IPS-20b (cell line): Measurements from ENCODE around the gene MAN2A1.
"Not testable (repeated sequence)": the region's sequence is repeated elsewhere in the genome, so short reads cannot be mapped to it uniquely, and the experiment has no call there.

Experiments used
- H3K27ac ChIP-seq: one replicate; pipeline ENCODE4 v1.5.1; 2013; ENCODE audit warnings: low read length
- H3K27me3 ChIP-seq: 2 replicates; pipeline ENCODE4 v1.6.1; 2013; ENCODE audit warnings: mild to moderate bottlenecking, low read length, inconsistent platforms; ENCODE audit not compliant: insufficient read depth
- H3K36me3 ChIP-seq: 2 replicates; pipeline ENCODE4 v1.6.1; 2013; ENCODE audit warnings: low read depth, mild to moderate bottlenecking, inconsistent platforms, low read length, moderate library complexity; ENCODE audit not compliant: insufficient read depth
- H3K4me1 ChIP-seq: 2 replicates; pipeline ENCODE4 v1.6.1; 2013; ENCODE audit warnings: mild to moderate bottlenecking, control low read depth, inconsistent platforms, low read length, moderate library complexity; ENCODE audit not compliant: insufficient read depth
- H3K4me3 ChIP-seq: 2 replicates; pipeline ENCODE4 v1.5.1; 2013; ENCODE audit warnings: mild to moderate bottlenecking, low read length, inconsistent platforms
- H3K9ac ChIP-seq: 2 replicates; pipeline ENCODE4 v1.6.1; 2013; ENCODE audit warnings: low read depth, mild to moderate bottlenecking, inconsistent platforms, low read length, moderate library complexity
- H3K9me3 ChIP-seq: 2 replicates; pipeline ENCODE4 v1.6.1; 2013; ENCODE audit warnings: mild to moderate bottlenecking, low read depth, low read length, inconsistent platforms; ENCODE audit not compliant: insufficient read depth

MAN2A1 gene

GRCh38 chr5:109878887-109879286 lies 189.2 kb downstream of the MAN2A1 start:
- no peaks in the 10 kb centered on the region for H3K4me1 ChIP-seq
- no peak overlapping the region for H3K9ac ChIP-seq
- no peak overlapping the region for H3K27ac ChIP-seq
- H3K36me3 ChIP-seq = no peaks in the 10 kb centered on the region
- no peaks in the 10 kb centered on the region for H3K9me3 ChIP-seq
- H3K4me3 ChIP-seq = no peak overlapping the region
- no peaks in the 10 kb centered on the region for H3K27me3 ChIP-seq

DNA sequence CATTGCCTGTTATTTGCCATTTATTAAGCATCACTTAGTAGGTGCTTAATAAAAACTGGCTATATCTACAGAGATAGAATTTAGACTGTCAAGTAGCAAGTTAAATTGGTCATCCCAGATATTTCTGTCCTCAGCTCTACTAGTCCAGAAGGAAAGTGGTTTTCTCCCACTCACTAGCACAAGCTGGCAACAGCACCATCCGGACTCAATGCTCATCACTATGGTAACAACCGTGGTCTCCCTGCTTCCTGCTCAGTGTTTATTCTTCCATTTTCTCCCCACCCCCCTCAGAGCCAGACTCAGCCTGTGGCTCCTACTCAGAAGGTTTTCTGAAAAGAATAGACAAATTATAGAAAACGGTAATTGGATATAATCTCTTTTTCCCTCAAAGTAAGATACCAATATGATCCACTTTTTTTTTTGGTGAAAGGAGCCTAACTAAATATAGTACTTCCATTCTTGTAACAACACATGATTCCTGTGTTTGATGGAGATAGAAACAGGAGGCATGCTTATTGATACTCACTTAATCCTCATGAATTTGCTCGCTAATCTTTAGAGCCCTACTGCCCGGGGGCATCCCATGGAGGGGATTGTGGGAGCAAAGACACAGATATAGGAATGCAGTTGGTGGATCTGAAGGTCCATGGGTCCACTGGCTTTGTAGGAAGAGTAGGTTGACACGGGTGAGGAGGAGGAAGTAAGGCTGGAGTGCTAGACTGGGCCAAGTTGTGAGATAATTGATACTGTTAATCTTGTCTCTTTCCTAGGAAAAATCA lies 191.4 kb downstream of the MAN2A1 start:
- no peaks in the 10 kb centered on the region for H3K9me3 ChIP-seq

GRCh38 chr5:109882546-109882945 lies 192.8 kb downstream of the MAN2A1 start:
- Histone ChIP-seq H3K27me3 (no peaks in the 10 kb centered on the region), H3K27ac (no peak overlapping the region), H3K36me3 (no peaks in the 10 kb centered on the region), H3K4me3 (no peak overlapping the region), H3K9me3 (no peaks in the 10 kb centered on the region), H3K4me1 (no peaks in the 10 kb centered on the region), H3K9ac (no peak overlapping the region)

More for the DNA sequence above, 191.4 kb downstream of the MAN2A1 start:
- Histone ChIP-seq H3K36me3 (no peaks in the 10 kb centered on the region), H3K27ac (no peak overlapping the region), H3K4me3 (no peak overlapping the region), H3K9ac (no peak overlapping the region), H3K27me3 (no peaks in the 10 kb centered on the region), H3K4me1 (no peaks in the 10 kb centered on the region)

GRCh38 chr5:109884676-109885075 lies 194.9 kb downstream of the MAN2A1 start:
- no peak overlapping the region for H3K4me3 ChIP-seq
- H3K36me3 ChIP-seq = no peaks in the 10 kb centered on the region
- H3K4me1 ChIP-seq = no peaks in the 10 kb centered on the region
- no peaks in the 10 kb centered on the region for H3K9me3 ChIP-seq
- no peak overlapping the region for H3K27ac ChIP-seq
- no peaks in the 10 kb centered on the region for H3K27me3 ChIP-seq
- no peak overlapping the region for H3K9ac ChIP-seq

GRCh38 chr5:109885205-109885604 lies 195.5 kb downstream of the MAN2A1 start:
- Histone ChIP-seq H3K9me3 (no peaks in the 10 kb centered on the region), H3K4me1 (no peaks in the 10 kb centered on the region), H3K27me3 (no peaks in the 10 kb centered on the region)

DNA sequence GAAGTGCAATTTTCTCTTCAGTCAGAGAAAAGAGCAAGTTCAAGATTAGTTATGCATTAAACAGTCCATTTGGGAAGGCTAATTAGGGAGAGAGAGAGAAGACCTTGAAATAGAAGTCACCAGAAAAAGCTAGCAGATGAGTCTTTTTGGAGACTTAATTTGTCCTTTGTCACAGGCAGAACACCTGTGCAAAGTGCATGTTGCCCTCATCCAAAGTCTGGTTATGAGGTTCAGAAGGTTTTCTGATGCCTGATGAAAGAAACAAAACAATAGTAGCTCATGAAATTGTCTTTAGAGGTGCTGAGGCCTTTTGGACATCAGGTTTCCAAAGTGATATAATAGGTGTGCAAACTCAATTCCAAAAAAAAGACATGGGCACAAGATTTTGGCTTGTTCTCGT lies 199.3 kb downstream of the MAN2A1 start:
- Histone ChIP-seq H3K36me3 (no peaks in the 10 kb centered on the region), H3K9ac (no peak overlapping the region), H3K27ac (no peak overlapping the region), H3K4me1 (no peaks in the 10 kb centered on the region), H3K27me3 (no peaks in the 10 kb centered on the region), H3K4me3 (no peak overlapping the region), H3K9me3 (no peaks in the 10 kb centered on the region)

More at GRCh38 chr5:109885205-109885604, 195.5 kb downstream of the MAN2A1 start:
- Histone ChIP-seq H3K4me3 (no peak overlapping the region), H3K36me3 (no peaks in the 10 kb centered on the region), H3K27ac (no peak overlapping the region), H3K9ac (no peak overlapping the region)

- H3K36me3 ChIP-seq, H3K4me1 ChIP-seq, H3K9me3 ChIP-seq, H3K27ac ChIP-seq, H3K9ac ChIP-seq, H3K4me3 ChIP-seq, H3K27me3 ChIP-seq: not testable (repeated sequence)
Observed at GRCh38 chr5:109893271-109893670, 203.5 kb downstream of the MAN2A1 start.

DNA sequence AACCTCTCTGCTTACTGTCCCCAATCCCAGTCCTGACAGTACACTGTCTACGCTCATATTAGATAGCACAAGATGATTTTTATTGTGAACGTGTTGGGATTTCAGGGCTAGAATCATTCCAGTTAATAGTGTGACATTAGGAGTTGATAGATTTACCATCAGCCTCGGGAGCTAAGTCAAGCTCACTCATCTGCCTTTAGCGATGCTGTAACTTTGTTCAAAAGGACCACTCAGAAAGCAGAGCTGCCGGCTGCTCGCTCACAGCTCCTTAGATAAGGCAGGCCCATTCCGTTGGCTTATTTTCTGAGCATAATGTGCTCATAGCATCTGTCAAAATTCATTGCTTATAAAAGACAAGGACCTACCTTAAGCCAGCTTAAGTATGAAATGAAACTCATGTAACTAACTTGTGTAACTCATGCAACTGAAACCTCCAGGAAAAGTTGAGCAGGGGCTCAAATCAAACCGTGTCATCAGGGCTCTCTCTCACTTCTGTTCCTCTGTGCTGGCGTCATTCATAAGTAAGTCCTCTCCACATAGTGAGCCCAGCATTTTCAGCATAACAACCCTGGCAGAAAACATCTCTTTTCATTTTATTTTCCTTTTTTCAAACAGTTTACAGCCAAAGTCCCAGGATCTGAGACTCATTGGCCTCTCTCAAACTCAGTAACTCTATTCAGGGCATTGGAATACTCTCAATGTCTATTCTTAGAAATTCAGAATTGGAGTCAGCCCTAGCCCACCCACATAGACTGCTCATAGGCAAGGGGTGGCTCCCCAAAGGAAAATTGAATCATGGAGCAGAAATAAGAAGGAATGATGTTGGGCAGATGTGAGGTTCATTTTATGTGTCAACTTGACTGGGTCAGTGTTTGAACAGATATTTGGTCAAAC lies 208.8 kb downstream of the MAN2A1 start:
- Histone ChIP-seq H3K27ac (no peak overlapping the region), H3K4me3 (no peak overlapping the region), H3K36me3 (no peaks in the 10 kb centered on the region), H3K9ac (no peak overlapping the region), H3K27me3 (no peaks in the 10 kb centered on the region), H3K4me1 (no peaks in the 10 kb centered on the region), H3K9me3 (peaks cover 5% of the 10 kb centered on the region; the same call in 1 of the 2 replicates)

GRCh38 chr5:109899163-109899535 lies 209.4 kb downstream of the MAN2A1 start:
- no peak overlapping the region for H3K4me3 ChIP-seq
- H3K27ac ChIP-seq = no peak overlapping the region
- no peaks in the 10 kb centered on the region for H3K27me3 ChIP-seq

DNA sequence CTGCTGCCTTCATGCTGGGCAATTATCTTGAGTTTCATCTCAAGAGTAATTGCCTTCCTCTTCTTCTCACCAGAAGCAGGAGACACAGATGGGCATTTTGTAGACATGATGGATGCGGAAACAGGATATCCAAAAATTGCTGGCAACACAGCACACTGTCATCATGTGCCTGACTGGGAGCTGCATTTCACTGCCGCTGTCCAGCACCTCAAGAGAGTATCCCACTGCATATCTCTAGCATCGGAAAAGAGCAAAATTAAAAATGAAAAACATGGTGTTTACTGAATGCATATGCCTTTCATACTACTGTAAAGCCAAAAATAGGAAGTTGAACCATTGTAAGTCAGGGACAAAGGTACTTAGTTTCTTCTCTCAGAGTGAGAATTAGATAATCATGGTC lies 210.7 kb downstream of the MAN2A1 start:
- no peak overlapping the region for H3K27ac ChIP-seq

More at GRCh38 chr5:109899163-109899535, 209.4 kb downstream of the MAN2A1 start:
- H3K9ac ChIP-seq = no peak overlapping the region
- H3K36me3 ChIP-seq = no peaks in the 10 kb centered on the region
- peaks cover 4% of the 10 kb centered on the region; the same call in 1 of the 2 replicates for H3K9me3 ChIP-seq
- H3K4me1 ChIP-seq = no peaks in the 10 kb centered on the region

DNA sequence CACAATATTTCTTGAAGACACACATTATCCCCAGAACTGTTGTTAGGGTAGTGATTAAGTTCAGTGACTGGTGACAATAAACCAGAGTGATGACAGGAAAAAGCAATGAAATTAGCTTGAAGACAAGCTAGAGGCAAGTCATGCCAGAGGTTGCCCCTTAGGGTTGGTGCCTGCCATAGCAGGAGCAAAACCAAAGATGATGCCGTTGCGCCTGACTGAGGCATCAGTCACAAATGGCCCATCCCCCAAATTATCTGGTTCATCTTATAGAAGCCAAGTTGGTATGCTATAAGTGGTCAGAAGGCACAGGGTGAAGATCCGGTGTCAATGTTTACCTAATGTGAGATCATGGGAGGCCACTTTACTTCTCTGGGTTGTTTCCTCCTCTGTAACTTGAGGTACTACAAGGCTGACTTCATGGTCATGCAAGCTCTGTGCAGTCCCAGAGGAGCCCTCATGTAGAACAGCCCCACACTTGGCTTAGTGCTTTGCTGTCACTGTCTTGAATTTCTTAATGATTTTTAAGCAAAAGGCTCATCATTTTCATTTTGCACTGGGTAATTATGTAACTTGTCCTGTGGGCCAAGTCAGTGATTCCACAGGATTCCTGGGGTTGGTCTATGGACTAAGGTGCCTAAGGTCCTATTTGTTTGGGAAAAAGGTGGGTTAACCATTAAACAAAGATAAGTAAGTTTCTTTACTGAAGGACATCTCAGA lies 211.3 kb downstream of the MAN2A1 start:
- H3K9me3 ChIP-seq = no peaks in the 10 kb centered on the region
- H3K36me3 ChIP-seq = no peaks in the 10 kb centered on the region
- H3K4me3 ChIP-seq = no peak overlapping the region
- H3K9ac ChIP-seq = no peak overlapping the region
- no peaks in the 10 kb centered on the region for H3K27me3 ChIP-seq
- H3K27ac ChIP-seq = no peak overlapping the region
- H3K4me1 ChIP-seq = no peaks in the 10 kb centered on the region

More for the DNA sequence above, 210.7 kb downstream of the MAN2A1 start:
- H3K4me1 ChIP-seq = no peaks in the 10 kb centered on the region
- no peak overlapping the region for H3K4me3 ChIP-seq
- H3K36me3 ChIP-seq = no peaks in the 10 kb centered on the region
- H3K9ac ChIP-seq = no peak overlapping the region
- H3K9me3 ChIP-seq = no peaks in the 10 kb centered on the region
- H3K27me3 ChIP-seq = no peaks in the 10 kb centered on the region
